Measurements from ENCODE around the gene HBEGF. TPM values are rescaled to one million over a fixed set of nuclear protein-coding genes. Genes with fewer than 3 reads are reported as not detected.

Gene HBEGF
- total RNA-seq, 1 donor from 2014 or later: 2.2 TPM

DNA sequence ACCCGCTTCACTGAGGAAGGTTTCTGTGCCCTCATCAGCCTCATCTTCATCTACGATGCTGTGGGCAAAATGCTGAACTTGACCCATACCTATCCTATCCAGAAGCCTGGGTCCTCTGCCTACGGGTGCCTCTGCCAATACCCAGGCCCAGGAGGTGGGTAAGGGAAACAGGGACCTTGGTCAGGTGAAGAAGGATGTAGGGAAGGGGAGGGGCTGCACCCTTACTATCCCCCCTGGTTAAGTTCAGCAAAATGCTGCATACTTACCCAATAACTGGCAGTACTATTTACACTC, 18.0 kb upstream of the HBEGF start:
- H3K36me3 Mint-ChIP-seq (ENCODE audit: low read depth): no peaks in the 10 kb centered on the region
- H3K4me1 Mint-ChIP-seq: peaks cover 4% of the 10 kb centered on the region
- H3K27ac Mint-ChIP-seq (ENCODE audit: unreplicated experiment): no peak overlapping the region
- TF ChIP-seq CTCF (conservative IDR thresholded peaks at IDR 0.05): no peak
- H3K27me3 Mint-ChIP-seq (ENCODE audit: low read depth): no peaks in the 10 kb centered on the region
- no peak overlapping the region for H3K4me3 Mint-ChIP-seq
- no peak for DNase-seq (ENCODE audit: low read depth, low spot score)
- H3K9me3 Mint-ChIP-seq: no peaks in the 10 kb centered on the region

GRCh38 chr5:140363631-140364471, 17.4 kb upstream of the HBEGF start:
- Mint-ChIP-seq H3K27ac (ENCODE audit: unreplicated experiment) (no peak overlapping the region), H3K36me3 (ENCODE audit: low read depth) (no peaks in the 10 kb centered on the region), H3K4me3 (no peak overlapping the region), H3K9me3 (no peaks in the 10 kb centered on the region), H3K4me1 (peaks cover 4% of the 10 kb centered on the region), H3K27me3 (ENCODE audit: low read depth) (no peaks in the 10 kb centered on the region)
- TF ChIP-seq CTCF (conservative IDR thresholded peaks at IDR 0.05): no peak
- DNase-seq (ENCODE audit: low read depth, low spot score): no peak

- H3K4me1 Mint-ChIP-seq: peaks cover 9% of the 10 kb centered on the region
- peak; percentile 96 for TF ChIP-seq CTCF (conservative IDR thresholded peaks at IDR 0.05)
- H3K4me3 Mint-ChIP-seq: no peak overlapping the region
- no peaks in the 10 kb centered on the region for H3K9me3 Mint-ChIP-seq
- peak; percentile 85 for DNase-seq (ENCODE audit: low read depth, low spot score)
- no peaks in the 10 kb centered on the region for H3K36me3 Mint-ChIP-seq (ENCODE audit: low read depth)
- no peak overlapping the region for H3K27ac Mint-ChIP-seq (ENCODE audit: unreplicated experiment)
- H3K27me3 Mint-ChIP-seq (ENCODE audit: low read depth): no peaks in the 10 kb centered on the region
These were observed 16.6 kb upstream of the HBEGF start for GRCh38 chr5:140362875-140363630.

- Mint-ChIP-seq H3K9me3 (no peaks in the 10 kb centered on the region), H3K36me3 (ENCODE audit: low read depth) (no peaks in the 10 kb centered on the region), H3K27ac (ENCODE audit: unreplicated experiment) (no peak overlapping the region), H3K4me3 (no peak overlapping the region), H3K4me1 (peaks cover 14% of the 10 kb centered on the region), H3K27me3 (ENCODE audit: low read depth) (no peaks in the 10 kb centered on the region)
- no peak for DNase-seq (ENCODE audit: low read depth, low spot score)
- no peak for TF ChIP-seq CTCF (conservative IDR thresholded peaks at IDR 0.05)
These were observed 15.9 kb upstream of the HBEGF start for GRCh38 chr5:140362311-140362710.

DNA sequence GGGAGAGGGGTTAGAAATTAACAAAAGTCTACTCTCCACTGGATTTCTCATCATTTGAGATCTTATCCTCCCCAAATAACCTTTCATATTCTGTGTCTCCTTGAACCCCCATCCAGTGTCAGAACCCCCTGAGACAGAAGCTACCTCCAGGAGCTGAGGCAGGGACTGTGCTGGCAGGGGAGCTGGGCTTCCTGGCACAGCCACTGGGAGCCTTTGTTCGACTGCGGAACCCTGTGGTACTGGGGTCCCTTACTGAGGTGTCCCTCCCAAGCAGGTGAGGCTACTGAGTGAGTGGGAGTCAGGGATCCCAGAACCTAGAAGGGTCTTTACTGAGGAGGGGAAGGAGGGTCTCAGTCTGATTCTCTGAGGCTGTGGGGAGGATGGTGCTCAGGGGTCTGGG, 15.5 kb upstream of the HBEGF start:
- H3K9me3 Mint-ChIP-seq: no peaks in the 10 kb centered on the region
- no peak overlapping the region for H3K27ac Mint-ChIP-seq (ENCODE audit: unreplicated experiment)
- DNase-seq (ENCODE audit: low read depth, low spot score): no peak
- no peaks in the 10 kb centered on the region for H3K27me3 Mint-ChIP-seq (ENCODE audit: low read depth)
- H3K4me3 Mint-ChIP-seq: no peak overlapping the region
- H3K36me3 Mint-ChIP-seq (ENCODE audit: low read depth): no peaks in the 10 kb centered on the region
- TF ChIP-seq CTCF (conservative IDR thresholded peaks at IDR 0.05): no peak
- peaks cover 14% of the 10 kb centered on the region for H3K4me1 Mint-ChIP-seq

Data from neural crest cell (in vitro differentiated cells).